Osteocyte (in vitro differentiated cells): Measurements from ENCODE around the gene WDR88. TPM values are rescaled to one million over a fixed set of nuclear protein-coding genes. Genes with fewer than 3 reads are reported as not detected.
"Not testable (repeated sequence)": the region's sequence is repeated elsewhere in the genome, so short reads cannot be mapped to it uniquely, and the experiment has no call there.

Experiments
- DNase-seq: peaks from one replicate; pipeline ENCODE4 v3.0.0; 2021; ENCODE audit warnings: mixed read lengths; ENCODE audit not compliant: unreplicated experiment; ENCODE audit errors: extremely low spot score
- H3K27ac Mint-ChIP-seq: one replicate; pipeline ENCODE4 v1.8.0; 2021; ENCODE audit warnings: mild to moderate bottlenecking, mixed read lengths; ENCODE audit not compliant: unreplicated experiment
- H3K27me3 Mint-ChIP-seq: one replicate; pipeline ENCODE4 v1.8.0; 2021; ENCODE audit warnings: mixed read lengths; ENCODE audit not compliant: unreplicated experiment
- H3K36me3 Mint-ChIP-seq: one replicate; pipeline ENCODE4 v1.8.0; 2021; ENCODE audit warnings: mixed read lengths; ENCODE audit not compliant: unreplicated experiment
- H3K4me1 Mint-ChIP-seq: one replicate; pipeline ENCODE4 v1.8.0; 2021; ENCODE audit warnings: mixed read lengths; ENCODE audit not compliant: unreplicated experiment
- H3K4me3 Mint-ChIP-seq: one replicate; pipeline ENCODE4 v1.8.0; 2021; ENCODE audit warnings: mild to moderate bottlenecking, moderate library complexity, mixed read lengths; ENCODE audit not compliant: unreplicated experiment
- H3K9me3 Mint-ChIP-seq: one replicate; pipeline ENCODE4 v1.8.0; 2021; ENCODE audit warnings: mixed read lengths; ENCODE audit not compliant: unreplicated experiment
- total RNA-seq: library from RNA; stranded (reverse); gene quantifications from 2 replicates; pipeline ENCODE4 v1.2.1, GENCODE V29; 2021
- TF ChIP-seq, protein P1 (sequence below): fragments of 200-600 bp; sonication (generic); IDR thresholded peaks from 2 replicates; pipeline ENCODE4 v1.5.0; 2021; ENCODE audit warnings: antibody characterized with exemption, mild to moderate bottlenecking, moderate library complexity

WDR88 gene
- total RNA-seq, 1 donor from 2014 or later = not detected

DNA sequence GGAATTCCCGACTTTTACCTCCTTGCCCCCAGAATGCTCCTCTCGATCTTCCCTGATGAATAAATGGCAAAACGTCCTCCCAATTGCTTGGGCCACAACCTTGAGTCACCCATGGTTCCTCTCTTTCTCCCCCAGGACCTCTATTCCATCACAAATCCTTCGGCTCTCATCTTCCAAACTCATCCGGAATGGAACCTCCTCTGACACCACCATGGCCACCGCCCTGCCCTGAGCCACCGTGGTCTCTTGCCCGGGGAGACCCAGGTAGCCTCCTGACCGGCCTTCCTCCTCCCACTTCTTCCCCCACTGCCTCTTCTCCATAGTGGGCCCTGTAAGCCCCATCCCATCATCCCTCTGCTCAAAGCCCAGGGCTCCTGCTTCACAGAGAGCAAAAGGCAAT is 88.8 kb downstream of the WDR88 start:
- Mint-ChIP-seq H3K27me3 (peaks cover 36% of the 10 kb centered on the region), H3K27ac (no peak overlapping the region), H3K9me3 (no peaks in the 10 kb centered on the region), H3K4me3 (no peak overlapping the region), H3K4me1 (no peaks in the 10 kb centered on the region), H3K36me3 (no peaks in the 10 kb centered on the region)
- TF ChIP-seq, protein P1, sequence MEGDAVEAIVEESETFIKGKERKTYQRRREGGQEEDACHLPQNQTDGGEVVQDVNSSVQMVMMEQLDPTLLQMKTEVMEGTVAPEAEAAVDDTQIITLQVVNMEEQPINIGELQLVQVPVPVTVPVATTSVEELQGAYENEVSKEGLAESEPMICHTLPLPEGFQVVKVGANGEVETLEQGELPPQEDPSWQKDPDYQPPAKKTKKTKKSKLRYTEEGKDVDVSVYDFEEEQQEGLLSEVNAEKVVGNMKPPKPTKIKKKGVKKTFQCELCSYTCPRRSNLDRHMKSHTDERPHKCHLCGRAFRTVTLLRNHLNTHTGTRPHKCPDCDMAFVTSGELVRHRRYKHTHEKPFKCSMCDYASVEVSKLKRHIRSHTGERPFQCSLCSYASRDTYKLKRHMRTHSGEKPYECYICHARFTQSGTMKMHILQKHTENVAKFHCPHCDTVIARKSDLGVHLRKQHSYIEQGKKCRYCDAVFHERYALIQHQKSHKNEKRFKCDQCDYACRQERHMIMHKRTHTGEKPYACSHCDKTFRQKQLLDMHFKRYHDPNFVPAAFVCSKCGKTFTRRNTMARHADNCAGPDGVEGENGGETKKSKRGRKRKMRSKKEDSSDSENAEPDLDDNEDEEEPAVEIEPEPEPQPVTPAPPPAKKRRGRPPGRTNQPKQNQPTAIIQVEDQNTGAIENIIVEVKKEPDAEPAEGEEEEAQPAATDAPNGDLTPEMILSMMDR = no peak
- no peak for DNase-seq

DNA sequence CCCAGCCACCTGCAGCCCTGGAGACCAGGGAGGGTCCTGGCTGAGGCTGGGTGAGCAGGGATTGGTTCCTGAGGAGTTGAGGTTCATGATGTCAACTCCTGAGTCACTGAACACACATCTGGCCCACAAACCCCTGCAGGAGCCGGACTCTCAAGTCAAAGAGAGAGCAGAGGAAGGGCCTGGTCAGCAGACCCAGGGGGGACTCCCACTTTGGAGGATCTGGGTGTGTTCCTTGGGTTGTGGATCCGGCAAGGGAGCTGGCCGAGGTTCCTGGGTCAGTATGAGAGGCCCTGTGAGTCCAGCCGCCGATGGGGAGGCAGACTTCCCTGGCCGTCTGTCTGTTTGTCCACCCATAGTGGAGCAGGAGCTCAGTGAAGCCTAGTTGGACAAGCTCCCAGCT is 89.7 kb downstream of the WDR88 start:
- Mint-ChIP-seq H3K4me3 (no peak overlapping the region), H3K36me3 (no peaks in the 10 kb centered on the region), H3K27ac (no peak overlapping the region), H3K9me3 (no peaks in the 10 kb centered on the region), H3K4me1 (peaks cover 3% of the 10 kb centered on the region), H3K27me3 (peaks cover 44% of the 10 kb centered on the region)
- no peak for DNase-seq
- TF ChIP-seq, protein P1 = no peak

DNA sequence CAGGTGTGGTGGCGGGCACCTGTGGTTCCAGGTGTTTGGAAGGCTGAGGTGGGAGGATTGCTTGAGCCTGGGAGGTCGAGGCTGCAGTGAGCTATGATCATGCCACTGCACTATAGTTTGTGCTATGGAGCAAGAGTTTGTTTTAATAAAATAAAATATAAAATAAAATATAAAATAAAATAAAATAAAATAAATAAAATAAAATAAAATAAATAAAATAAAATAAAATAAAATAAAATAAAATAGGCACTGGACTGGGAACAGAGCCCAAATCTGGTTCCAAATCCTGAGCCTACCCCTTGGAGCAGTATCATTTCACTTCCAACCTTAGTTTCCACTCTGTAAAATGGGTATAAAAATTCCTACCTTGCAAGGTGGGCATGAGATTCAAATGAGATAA is 90.3 kb downstream of the WDR88 start:
- not testable (repeated sequence) for H3K9me3 Mint-ChIP-seq, H3K4me3 Mint-ChIP-seq, H3K36me3 Mint-ChIP-seq, H3K4me1 Mint-ChIP-seq, H3K27ac Mint-ChIP-seq, DNase-seq
- H3K27me3 Mint-ChIP-seq = peaks cover 47% of the 10 kb centered on the region

DNA sequence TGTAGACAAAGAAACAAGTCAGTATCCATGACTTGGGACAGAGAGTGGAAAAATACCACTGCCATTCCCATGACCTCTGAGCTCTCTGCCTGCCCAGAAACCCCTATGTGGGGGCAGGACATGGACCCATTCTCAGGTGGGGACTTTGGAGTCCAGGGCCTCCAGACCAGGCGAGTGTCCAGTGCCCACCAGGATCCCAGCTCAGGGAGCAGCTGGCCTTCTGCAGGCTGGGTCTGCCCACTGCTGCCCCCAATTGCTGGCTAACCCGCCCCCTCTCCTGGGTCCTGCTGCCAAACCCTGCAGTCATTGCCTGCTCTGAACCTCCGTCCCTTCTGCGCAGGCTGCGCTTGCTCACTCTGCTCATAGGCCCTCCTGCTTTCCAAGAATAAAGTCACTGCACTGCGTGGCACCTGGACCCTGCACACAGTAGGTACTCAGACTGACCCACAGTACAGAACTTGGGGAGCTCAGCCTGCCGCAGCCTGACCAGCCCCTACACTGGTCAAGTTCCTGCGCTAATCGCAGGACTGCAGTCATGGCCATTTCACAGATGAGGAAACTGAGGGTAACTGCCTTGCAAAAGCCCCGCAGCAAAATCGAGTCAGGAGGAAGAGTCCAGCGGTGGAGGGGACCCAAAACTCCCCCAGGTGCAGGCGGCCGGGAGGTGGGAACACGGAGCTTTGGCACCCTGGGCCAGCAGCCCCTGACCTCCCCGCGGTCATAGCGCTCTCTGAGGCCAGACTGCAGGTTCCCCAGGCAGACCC is 93.0 kb downstream of the WDR88 start:
- Mint-ChIP-seq H3K36me3 (peaks cover 8% of the 10 kb centered on the region), H3K9me3 (peaks cover 16% of the 10 kb centered on the region), H3K27ac (no peak overlapping the region), H3K4me1 (peaks cover 3% of the 10 kb centered on the region), H3K27me3 (peaks cover 66% of the 10 kb centered on the region), H3K4me3 (no peak overlapping the region)
- no peak for DNase-seq
- TF ChIP-seq, protein P1 = no peak

Other genes with a start within 250 kb of the WDR88 start
- gene CEP89, start 160.2 kb upstream of the WDR88 start, total RNA-seq = 32.9 and 38.6 TPM in 2 replicates
- gene FAAP24, start 159.9 kb upstream of the WDR88 start, total RNA-seq = 4.1 and 5.5 TPM in 2 replicates
- gene RHPN2, start 67.2 kb upstream of the WDR88 start, total RNA-seq = 4.0 and 4.9 TPM in 2 replicates
- gene GPATCH1, start 50.9 kb upstream of the WDR88 start, total RNA-seq = 8.2 and 9.4 TPM in 2 replicates
- 49.8 and 52.3 TPM in 2 replicates for gene LRP3, start 62.2 kb downstream of the WDR88 start, total RNA-seq
- gene SLC7A10, start 93.7 kb downstream of the WDR88 start, total RNA-seq = not detected in 2 replicates
- 0.86 and 1.4 TPM in 2 replicates for gene CEBPA, start 170.4 kb downstream of the WDR88 start, total RNA-seq
- gene CEBPG, start 241.6 kb downstream of the WDR88 start, total RNA-seq = 39.7 and 41.1 TPM in 2 replicates